IPS-NIHi11 (cell line): ENCODE measurements around the gene ARHGAP12.
A peak's percentile ranks its signal among the peaks of the same experiment; 100 is the strongest.
"Not testable (repeated sequence)": the region's sequence is repeated elsewhere in the genome, so short reads cannot be mapped to it uniquely, and the experiment has no call there.

Experiments
- DNase-seq: peaks from one replicate; pipeline ENCODE4 v3.0.0; 2012; ENCODE audit warnings: mixed read lengths, low spot score

ARHGAP12 gene

DNA sequence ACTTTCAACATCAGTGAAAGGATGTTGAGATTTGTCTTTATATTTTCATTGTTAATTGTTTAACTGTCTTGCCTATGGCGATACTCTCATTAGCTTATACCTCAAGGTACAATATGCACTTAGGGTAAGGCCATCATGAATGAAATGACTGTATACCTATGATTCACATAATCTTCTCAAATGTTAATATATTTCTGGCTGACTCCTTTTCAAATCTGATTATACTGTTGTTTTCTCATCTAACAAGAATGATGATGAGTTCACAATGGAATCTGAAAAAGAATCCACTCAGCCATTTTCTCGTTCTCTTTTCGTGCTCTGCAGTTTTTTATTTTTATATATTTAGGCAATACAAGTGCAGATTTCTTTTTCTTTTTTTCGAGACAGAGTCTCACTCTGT, 159.1 kb downstream of the ARHGAP12 start:
- no peak for DNase-seq

DNA sequence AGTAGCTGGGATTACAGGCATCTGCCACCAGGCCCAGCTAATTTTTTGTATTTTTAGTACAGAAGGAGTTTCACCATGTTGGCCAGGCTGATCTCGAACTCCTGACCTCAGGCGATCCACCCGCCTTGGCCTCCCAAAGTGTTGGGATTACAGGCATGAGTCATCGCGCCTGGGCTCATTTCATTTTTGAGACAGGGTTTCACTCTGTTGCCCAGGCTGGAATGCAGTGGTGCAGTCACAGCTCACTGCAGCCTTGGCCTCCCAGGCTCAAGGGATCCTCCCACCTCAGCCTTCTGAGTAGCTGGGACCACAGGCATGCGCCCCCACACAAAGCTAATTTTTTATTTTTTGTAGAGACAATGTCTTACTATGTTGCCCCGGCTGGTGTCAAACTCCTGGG, 159.7 kb downstream of the ARHGAP12 start:
- DNase-seq, result not testable (repeated sequence)

DNA sequence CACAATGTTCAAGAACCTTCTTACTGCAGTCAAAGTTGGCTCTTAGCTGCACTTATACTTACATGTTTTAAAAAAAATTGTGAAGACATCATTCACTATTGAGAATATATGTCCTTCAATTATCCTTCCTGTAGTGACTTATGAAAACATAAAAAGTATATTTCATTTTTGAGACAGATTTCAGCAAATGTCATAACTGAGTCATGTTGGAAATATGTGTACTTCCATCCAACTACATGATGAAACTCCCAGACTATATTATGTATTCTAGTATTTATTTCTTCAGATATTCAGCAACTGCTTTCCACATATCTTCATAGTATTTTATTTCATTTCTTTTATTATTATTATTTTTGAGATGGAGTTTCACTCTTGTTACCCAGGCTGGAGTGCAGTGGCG, 160.2 kb downstream of the ARHGAP12 start:
- DNase-seq, result no peak

DNA sequence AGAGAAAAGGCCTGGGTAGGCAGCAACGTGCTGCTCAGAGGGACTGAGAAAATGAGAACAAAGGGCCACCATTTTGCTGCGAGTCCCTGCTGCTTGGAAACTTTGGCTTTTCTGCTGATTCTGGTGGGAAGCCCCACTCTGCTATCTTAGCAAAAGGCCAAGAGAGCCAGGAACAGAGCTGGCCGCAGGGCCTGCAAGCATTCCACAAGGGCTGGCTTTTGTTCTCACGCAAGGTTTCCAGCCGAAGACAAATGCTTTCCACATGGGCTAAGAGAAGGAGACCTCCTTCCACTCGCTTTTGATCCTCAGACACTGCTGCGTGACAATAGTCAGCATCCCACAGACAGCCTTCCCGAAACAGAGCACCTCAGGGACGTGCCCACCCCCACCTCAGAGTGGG, 163.1 kb downstream of the ARHGAP12 start:
- DNase-seq, result no peak

DNA sequence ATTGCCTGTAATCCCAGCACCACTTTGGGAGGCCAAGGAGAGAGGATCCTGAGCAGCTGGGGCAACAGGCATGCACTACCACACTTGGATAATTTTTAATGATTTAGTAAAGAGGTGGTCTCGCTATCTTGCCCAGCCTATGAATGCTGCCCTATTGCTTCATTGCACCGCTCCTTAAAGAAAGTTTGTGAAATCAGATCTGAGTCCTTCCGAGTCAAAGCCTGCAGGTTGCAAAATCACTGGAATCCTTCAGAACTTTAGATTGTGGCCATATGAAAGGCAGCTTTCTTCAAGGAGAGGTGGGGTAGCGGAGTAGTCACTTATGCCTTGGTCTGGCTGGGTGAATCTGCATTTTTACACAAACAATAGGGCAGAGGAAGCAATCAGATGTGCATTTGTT, 166.3 kb downstream of the ARHGAP12 start:
- no peak for DNase-seq

DNA sequence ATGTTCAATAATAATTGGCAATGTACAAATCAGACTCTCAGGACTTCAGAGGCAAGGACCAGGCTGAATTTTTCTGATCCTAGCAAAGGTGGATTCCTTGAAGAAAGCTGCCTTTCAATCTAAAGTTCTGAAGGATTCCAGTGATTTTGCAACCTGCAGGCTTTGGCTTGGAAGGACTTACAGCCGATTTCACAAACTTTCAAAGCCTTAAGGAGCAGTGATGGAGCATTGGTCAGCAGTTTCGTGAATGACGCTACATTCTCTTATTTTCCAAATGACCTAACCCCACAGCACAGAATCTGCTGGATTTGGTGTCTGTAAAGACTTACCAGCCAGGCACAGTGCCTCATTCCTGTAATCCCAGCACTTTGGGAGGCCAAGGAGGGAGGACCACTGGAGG, 167.5 kb downstream of the ARHGAP12 start:
- no peak for DNase-seq

DNA sequence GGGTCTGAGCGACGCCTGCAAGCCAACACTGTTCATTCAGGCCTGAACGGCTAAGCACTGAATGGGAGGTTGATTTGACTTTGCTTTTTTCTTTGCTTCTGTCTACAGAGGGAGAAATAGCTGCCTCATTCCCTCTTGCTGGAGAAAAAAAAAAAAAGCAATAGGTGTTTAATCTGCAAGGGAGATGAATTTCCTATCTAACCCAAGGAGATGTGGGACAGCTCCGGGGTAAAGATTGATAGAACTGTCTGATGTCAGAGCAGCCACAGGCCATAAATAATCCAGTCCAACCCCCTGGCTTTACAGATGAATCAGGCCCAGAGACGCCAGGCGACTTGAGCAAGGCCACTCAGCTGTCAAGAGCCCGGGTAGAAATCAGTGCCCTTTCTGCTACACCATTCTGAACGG, 168.0 kb downstream of the ARHGAP12 start:
- no peak for DNase-seq

DNA sequence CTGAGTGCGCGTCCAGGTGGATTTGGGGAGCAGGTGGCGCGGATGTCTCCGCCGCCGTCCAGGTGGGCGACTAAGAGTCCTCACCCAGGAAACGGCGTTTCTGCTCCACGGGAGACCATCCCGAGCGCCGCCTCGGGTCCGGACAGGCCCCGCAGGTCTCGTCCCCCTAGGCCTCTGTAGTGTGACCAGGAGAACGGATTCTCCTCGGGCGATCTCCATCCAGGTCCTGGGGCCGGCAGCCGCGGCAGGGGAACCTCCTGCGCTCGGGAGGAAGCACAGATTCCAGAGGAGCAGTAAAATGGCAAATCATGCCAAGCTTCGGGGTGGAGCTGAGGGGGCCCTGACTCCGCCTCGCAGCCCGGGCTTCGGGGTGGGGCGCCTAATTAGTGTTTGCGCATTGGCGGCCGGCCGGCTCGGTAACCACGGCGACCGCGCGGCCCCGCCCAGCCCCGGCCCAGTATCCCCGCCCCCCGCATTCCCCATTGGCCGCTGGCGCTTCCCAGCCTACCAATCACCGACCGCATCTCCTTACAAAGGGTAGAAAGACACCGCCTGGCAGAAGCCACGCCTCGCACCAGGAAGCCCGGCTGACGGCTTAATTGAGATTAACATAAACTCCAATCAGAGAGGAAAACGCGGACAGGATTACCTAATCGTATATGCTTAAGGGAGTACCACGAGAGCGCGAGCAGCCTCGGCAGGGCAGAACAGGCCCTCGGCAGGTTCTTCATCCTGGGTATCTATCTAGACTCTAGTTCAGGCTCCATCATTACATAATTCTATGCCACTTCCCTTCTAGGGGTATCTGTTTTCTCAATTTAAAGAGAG, 168.6 kb downstream of the ARHGAP12 start:
- peak; percentile 98 for DNase-seq

DNA sequence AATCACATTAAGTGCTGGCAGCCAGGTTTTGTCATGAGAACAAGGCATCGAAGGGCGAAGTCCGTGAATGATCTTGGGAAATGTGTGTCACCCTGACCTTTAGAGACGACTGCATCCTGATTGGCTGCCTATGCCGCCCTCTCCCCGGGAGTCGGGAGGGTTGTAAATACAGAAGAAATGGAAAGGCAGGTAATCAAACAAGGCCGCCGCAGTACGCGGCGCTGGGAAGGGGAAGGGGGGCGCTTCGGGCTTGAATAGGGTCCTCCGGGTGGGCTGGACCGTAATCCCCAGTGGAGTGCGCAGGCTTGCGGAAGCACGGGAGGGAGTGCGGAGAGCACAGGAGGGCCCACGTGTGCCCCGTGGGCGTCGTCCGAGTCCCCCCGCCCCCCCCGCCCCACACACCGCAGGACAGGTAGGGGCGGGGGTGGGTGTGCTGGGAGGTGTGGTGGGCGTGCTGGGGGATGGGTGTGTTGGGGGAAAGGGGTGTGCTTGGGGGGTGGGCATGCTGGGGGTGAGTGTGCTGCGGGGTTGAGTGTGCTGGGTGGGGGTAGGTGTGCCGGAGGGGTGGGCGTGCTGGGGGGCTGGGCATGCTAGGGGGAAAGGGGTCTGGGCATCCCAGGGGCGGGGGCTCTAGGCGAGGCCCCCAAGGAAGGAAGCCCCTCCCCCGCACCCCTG, 169.4 kb downstream of the ARHGAP12 start:
- DNase-seq, result peak; percentile 67

DNA sequence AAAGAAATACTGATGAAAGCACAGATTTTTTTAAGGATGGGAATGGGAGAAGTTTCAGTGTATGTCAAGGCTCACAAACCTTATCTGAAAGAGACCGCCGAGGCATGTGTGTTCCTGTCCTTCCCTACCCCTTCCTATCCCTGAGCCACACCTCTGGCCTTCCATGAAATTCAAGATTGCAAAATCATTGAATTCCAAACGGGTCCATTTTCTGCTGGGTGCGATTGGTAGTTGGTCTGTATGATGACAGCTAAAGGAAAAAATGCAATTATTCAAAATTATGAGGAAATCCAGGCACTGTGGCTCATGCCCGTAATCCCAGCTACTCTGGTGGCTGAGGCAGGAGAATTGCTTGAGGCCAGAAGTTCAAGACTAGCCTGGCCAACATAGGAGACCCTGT, 170.1 kb downstream of the ARHGAP12 start:
- DNase-seq, result no peak

DNA sequence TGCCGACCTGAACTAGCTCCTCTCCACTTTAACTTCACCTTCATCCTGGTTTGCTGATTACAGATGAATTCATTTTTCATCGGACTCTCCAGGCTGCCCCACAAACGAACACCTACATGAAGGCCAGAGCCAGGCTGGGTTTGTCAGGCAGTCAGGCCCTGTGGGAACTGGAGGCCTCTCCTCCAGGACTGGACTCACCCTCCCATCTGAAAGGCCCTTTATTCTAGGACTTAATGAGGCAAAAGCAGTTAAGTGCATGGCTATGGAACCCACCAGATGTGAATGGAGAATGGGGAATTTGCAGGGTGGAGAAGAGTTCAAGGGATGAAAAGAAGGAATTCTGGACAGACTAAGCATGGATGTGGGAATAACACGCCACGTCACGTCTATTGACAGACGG, 170.8 kb downstream of the ARHGAP12 start:
- no peak for DNase-seq

DNA sequence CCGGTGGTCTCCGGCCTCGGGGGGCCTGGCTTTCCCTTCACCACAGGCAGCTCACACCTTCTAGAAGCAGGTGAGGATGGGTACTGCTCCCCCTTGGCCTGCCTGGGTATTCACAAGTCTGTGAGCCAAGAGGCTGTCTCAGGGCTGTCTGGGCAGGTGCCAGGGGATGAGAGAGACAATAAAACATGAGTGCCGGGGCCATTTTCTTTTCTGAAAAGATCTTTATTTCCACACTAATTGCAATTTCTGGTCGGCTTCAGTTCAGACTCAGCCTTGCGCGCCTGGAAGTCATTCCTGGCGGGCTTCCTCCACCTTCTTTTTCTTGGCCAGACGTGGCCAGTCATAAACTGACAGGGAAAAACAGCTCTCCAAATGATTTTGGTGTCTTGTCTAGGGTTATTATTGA, 171.2 kb downstream of the ARHGAP12 start:
- no peak for DNase-seq

DNA sequence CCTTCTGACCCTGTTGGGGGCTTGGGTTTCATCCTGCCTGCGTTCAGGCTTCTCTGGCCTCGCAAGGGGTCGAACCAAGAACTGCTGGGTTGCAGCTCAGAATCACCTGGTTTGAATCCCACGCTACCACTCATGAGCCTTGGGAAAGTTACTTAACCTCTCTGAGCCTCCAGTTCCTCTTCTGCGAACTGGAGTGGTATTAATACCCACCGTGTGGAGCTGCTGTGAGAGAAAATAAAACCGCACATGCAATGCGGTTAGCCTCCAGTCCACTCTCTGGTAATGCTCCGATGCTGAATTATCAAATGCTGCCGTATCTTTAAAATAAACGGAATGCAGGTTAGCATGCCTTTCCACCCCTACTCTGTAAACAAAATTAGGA, 171.9 kb downstream of the ARHGAP12 start:
- DNase-seq, result no peak

DNA sequence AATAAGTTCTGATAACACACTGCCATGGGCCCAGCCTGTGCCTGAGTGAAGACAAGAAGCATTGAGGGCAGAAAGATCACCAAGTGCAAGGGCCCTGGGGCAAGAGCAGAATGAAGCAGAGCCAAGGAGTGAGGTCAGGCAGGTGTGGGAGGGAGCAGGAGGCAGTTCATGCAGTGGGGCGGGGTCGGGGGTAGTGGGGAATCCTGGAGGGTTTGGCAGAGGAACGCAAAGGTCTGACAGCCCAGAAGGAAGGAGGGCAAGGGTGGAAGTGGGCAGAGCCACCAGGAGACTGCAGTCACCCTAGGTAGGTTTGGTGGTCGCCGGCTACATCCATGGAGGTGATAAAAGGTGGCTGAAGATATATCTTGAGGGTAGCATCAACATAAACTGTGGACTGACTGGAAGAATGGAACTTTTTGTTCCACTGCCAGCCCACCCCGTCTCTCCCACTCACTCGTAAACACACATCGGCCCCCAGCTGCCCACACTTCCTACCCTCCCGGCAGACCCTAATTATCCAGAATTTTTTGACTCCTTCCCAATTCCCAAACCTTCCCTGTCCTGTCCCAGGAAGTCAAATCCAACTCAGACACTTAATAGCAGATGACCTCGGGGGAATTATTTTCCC, 172.4 kb downstream of the ARHGAP12 start:
- DNase-seq, result no peak
